ENCODE data around the gene GARNL3.

GARNL3 gene

DNA sequence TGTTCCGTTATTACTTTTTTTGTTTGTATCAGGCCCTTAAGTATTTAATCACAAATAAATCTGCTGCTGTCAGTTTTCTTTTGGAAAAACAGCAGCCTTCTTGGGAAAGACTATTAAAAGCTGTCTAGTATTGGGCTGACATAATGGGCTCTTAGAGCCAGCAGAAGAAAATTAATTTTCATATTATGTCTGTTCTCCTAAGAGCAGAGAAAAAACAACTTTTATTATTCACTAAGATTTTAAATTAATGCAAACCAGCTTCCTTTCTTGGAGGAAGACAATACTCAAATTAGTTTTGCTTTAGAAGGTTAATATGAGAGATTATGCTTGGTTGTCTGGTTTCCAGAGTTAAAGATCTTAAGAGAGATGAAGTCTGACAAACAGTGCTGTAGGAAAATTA, 30.6 kb upstream of the GARNL3 start:
- no peak for DNase-seq

- DNase-seq = no peak
Observed at GRCh38 chr9:127237801-127238200, 26.8 kb upstream of the GARNL3 start.

DNA sequence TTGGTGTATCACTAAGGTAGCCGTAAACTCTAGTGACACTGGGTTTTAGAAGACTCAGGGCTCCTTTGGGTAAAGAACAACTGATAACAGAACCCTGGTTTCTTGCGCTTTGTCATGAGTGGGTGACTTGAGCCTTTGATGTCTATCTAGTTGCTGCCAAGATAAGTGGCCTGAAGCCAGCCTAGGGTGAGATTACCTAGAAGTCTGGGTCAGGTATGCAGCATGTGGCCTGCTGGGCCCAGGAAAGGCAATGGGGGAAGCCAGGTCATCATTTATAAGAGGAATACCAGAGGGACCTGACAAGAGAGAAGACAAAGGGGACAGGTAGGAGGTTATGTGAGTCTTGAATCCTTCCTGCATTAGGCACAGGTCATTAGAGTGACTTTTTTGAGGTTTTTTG, 23.2 kb upstream of the GARNL3 start:
- DNase-seq = no peak

GRCh38 chr9:127244609-127245601, 19.7 kb upstream of the GARNL3 start:
- DNase-seq = peak; percentile 83 to 96

- no peak for DNase-seq
Observed at GRCh38 chr9:127245637-127246164, 18.9 kb upstream of the GARNL3 start.

DNA sequence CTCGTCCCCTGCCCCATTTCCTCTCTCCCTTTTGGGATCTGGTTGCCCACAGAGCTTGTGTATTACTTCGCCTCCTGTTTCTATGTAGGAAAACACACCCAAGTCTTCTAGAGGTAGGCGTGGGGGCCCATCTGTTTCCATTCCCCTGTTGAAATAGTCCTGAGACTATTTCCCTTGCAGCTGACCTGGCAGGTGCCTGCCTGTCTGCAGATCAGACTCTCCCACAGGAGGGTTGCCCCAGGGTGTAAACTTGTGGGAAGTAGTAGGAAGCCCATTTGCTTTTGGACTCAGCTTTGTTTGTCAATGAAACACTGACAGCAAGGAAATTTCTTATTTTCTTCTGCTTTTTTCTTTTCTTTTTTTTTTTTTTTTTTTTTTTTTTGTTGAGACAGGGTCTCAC, 16.3 kb upstream of the GARNL3 start:
- no peak for DNase-seq

- DNase-seq = no peak
Observed at GRCh38 chr9:127249877-127250276, 14.7 kb upstream of the GARNL3 start.

GRCh38 chr9:127250896-127251391, 13.6 kb upstream of the GARNL3 start:
- no peak for DNase-seq

DNA sequence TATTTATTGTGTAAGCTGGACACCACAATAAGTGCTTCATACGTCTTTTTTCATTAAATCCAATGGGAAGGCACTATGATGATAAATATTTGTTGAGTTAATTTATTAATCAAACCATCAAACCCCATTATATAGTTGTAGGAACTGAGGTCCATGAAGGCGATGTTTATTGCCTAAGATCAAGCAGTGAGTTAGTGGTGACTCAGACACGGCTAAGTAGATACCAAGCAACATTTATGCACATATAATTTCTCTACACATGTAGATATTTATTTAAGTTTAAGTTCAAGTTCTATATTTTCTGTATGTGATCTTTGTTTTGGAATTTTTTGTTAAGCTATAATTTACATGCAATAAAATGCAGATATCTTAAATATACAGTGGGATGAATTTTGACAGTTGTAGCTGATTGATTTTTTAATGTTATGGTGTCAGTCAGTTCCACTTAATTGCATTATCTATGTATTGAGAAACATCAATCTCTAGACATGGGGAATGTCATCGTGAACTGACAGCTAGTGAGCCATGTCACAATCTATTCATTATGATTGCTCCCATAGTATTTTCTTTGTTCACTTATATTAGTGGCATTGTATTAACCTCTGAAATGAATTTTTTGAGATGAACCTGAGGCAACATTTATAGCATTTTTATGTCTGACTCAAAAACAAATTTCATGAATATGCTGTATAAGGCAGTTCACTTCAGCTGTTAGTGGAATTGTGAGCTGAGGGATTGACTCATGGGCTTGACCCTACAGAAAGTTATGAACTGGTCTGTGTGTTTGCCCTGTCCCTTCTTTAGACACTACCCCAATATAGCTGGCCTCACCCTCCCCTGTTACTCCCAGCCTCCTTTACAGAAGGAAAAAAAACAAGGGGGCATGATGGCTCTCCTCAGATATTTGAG, 11.9 kb upstream of the GARNL3 start:
- no peak for DNase-seq

DNA sequence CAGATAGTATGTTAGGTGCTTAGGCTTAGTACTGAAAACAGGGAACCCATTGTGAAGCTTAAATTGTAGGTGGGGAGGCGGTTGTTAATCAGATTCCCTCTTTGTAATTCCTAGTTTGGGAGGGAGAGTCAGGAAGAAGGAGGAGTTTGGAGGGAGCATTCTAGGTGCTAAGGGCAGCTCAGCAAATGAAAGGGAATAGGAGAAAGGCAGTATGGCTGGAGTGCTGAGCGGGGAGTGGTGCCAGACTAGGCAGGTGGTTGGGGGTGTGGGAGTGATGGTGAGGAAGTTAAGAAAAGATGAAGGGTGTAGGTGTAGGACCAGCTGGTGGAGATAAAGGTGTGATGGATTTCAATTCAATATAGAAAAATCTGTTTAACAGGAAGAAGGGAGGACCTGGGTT, 11.1 kb upstream of the GARNL3 start:
- no peak for DNase-seq

GRCh38 chr9:127255692-127256091, 8.9 kb upstream of the GARNL3 start:
- DNase-seq = no peak

DNA sequence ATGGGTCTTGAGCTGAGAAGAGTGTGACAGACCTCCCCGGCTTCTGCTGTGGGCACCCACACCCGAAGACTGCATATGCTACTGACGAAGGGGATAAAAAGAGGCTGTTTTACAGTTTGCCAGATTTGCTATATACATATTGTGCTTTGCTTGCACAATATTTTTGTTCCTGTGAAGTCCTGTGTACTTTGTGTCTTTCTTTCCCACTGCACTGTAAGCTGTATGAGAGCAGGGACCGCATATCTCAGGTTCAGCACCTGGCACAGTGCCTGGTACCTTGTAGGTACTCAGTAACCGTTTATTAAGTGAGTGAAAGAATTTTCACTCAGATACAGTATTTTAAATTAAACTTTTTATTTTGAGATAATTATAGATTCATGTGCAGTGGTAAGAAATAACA, 8.2 kb upstream of the GARNL3 start:
- no peak for DNase-seq

DNA sequence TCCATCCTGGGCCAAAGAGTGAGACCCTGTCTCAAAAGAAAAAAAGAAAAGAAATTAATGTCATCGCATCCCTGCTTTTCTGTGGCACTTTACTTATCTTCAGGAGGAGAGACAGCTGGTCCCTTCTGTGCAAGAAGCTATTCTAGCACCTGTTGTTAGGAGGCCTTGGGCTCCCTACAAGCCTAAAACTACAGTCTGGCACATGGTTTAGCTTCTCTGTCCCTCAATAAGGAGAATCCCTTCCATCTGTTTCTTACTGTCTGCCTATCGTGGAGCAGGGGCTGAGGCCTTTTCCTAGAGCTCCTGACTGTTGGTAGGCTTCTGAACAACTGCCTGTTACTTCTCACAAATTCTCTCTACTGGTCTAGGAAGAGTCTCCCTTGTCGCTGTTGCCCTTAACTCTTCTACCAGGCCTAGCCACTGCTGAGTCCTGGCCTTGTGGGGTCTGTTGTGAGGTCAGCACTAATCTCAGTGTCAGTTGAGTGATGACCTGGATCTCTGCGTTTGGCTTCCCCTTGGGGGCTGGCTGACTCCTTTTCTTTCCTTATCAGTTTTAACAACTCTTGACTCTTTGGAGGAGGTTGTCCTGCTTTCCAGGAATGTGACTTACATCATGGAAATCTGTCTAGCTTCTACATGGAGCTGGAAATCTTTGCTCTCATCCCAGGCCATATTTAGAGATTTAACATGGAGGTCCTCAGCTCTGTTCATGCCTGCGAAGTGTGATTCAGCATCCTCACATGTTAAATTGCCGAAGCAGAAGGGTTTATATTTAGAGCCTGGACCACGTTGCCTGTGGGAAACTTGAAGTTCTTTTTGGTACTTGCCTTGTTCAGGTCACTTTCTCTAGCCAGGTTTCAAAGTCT, 5.7 kb upstream of the GARNL3 start:
- no peak for DNase-seq

DNA sequence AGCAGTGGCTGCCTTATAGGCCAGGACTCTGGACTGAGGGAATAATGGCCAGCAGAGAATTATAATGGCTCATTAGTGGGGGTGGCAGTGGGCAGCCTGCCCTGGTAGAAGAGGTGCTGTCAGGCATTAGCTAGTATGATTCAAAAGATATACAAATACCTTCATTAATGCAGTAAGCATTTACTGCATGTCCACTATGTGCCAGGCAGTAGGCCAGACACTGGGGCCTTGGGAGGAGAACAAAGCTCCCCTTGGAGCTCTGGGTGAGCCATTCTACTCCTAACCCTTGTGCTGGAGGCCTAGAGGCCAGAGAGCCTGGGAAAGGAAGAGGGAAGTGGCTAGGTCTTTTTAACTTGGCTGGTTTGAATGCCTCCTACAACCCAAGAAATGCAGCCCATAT, 2.0 kb upstream of the GARNL3 start:
- no peak for DNase-seq

DNA sequence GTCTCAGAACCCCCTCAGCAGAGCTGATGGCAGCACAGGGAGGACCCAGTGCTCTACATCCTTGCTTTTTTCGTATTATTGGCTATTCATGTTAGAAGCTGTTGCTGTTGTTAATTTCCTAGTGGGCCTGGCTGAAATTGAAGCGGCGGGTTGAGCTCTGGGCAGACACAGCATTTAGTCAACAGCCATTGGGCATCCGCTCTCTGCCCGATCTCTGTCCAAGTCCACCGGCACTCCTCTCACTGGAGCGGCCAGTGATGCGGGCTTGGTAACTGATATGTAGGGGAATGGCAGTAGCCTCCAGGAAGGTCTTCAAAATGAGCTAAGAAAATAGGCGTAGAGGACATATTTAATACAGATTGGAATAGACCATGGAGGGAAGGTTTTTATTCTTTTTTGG, 1.3 kb upstream of the GARNL3 start:
- DNase-seq = no peak

DNA sequence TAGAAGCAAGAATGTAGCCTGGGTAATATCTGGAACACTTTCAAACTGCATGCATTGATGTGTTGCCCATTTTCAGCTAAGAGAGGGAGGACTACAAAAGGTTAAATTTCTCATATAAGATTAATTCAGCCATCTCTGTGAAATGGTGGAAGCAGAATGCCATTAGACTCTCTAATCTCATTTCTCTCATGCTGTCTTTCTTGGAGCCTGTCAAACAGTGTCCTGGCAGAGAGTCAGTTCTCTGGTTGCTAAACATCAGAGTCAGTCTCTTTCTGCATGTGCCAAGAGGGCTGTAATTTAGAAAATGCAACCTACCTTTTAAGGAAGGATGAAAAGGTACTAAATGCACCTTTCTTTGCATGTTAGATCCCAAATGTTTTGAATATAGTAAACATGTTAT, 910 bp upstream of the GARNL3 start:
- DNase-seq = no peak

DNA sequence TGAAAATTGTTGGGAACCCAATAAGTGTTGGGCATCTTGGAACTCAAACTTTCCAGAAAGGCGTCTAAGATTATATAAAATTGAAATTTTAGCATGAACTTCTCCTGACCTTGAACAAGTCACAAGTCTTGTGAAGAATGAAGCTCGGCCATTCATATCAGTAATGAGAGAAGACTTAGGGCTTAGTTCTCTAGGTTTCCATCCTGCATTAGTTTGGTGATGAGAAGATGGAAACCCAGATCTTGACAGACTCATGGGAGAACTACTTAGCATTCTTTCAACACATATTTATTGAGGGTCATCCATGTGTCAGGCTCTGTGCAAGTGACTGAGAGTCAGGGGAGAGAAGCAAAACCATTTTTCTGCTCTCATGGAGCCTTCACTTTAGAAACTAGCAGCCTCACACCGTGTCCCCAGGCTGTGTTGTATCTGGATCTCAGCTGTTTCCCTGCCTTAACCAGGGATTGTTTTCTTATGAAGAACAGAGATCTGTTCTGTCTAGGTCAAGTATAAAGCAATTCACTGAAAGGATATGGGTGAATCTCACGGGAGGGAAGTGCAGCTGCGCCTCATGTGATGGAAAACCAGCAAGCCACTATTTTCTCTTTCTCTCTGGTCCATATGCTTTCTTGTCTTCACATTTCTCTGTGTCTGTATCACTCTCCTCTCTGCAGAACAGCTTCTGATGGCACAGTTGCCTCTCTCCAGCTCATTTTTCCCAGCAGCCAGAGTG, 3.4 kb downstream of the GARNL3 start:
- no peak for DNase-seq

DNA sequence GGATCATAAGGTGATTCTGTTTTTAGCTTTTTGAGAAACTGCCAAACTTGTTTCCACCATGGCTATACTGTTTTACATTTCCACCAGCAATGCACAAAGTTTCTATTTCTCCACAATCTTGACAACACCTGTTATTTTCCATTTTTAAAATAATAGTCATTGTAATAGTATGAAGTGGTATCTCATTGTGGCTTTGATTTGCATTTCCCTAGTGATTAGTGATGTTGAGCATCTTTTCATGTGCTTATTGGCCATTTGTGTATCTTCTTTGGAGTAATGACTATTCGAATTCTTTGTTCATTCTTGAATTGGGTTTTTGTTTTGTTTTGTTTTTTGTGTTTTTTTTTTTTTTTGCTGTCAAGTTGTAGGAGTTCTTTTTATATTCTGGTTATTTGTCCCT, 4.9 kb downstream of the GARNL3 start:
- no peak for DNase-seq

- no peak for DNase-seq
Observed at GRCh38 chr9:127273326-127273725, 8.8 kb downstream of the GARNL3 start.

GRCh38 chr9:127277099-127277498, 12.5 kb downstream of the GARNL3 start:
- DNase-seq = no peak

DNA sequence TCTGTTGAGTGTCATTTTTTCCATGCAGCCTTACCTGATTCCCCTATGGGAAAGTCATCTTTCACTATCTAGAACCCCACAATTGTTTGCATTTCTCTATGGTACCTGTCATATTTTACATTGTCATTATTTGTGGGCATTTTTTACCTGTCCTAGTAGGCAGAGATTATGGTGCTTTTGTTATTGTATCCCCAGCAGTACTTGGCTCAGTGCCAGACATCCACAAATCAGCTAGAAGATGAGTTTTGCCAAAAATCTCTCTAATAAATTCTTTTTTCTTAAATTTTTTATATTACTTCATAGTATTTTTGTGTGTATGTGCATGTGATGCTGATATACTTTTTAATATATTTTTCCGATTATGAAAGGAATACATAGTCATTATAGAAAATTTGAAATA, 13.2 kb downstream of the GARNL3 start:
- DNase-seq = no peak

- DNase-seq = no peak
Observed at GRCh38 chr9:127278372-127278771, 13.8 kb downstream of the GARNL3 start.
